Urinary bladder (tissue), 4 donors: ENCODE results near the gene CHRNE. TPM values are rescaled to one million over a fixed set of nuclear protein-coding genes. Genes with fewer than 3 reads are reported as not detected.
A peak's percentile ranks its signal among the peaks of the same experiment; 100 is the strongest.
"Not testable (repeated sequence)": the region's sequence is repeated elsewhere in the genome, so short reads cannot be mapped to it uniquely, and the experiment has no call there.

Source experiments
- DNase-seq: peaks from one replicate; pipeline ENCODE4 v3.0.0-alpha.2; 2015; ENCODE audit errors: extremely low spot score
- H3K27ac ChIP-seq: one replicate; pipeline ENCODE4 v1.5.1; 2013; ENCODE audit warnings: low read depth, mild to moderate bottlenecking, moderate library complexity
- H3K36me3 ChIP-seq: one replicate; pipeline ENCODE4 v1.6.1; 2013; ENCODE audit warnings: mild to moderate bottlenecking, moderate library complexity; ENCODE audit not compliant: insufficient read depth
- H3K4me1 ChIP-seq: one replicate; pipeline ENCODE4 v1.6.1; 2013; ENCODE audit warnings: mild to moderate bottlenecking, moderate library complexity; ENCODE audit not compliant: insufficient read depth
- H3K4me3 ChIP-seq: one replicate; pipeline ENCODE4 v1.5.1; 2013; ENCODE audit warnings: low read depth, low read length
- WGBS: extraction: QIAGEN DNeasy Blood & Tissue Kit; methylation state at CpG from one replicate; pipeline ENCODE4 v1.1.7; 2013; 5-methylcytosine and 5-hydroxymethylcytosine counted together
- polyA plus RNA-seq: library from polyadenylated mRNA; stranded (reverse); fragments of 200-250 nt; gene quantifications from one replicate; pipeline ENCODE4 v1.2.3, GENCODE V29; 2013
- total RNA-seq: library from RNA; depleted of rRNA; stranded (reverse); fragments of >200 nt; gene quantifications from one replicate; pipeline ENCODE4 v1.2.3, GENCODE V29; 2014
- donor health status: healthy with polysubstance abuse.
- donor health status: healthy.

CHRNE gene
- total and polyA plus RNA-seq, 2 donors: 0.79 TPM

DNA sequence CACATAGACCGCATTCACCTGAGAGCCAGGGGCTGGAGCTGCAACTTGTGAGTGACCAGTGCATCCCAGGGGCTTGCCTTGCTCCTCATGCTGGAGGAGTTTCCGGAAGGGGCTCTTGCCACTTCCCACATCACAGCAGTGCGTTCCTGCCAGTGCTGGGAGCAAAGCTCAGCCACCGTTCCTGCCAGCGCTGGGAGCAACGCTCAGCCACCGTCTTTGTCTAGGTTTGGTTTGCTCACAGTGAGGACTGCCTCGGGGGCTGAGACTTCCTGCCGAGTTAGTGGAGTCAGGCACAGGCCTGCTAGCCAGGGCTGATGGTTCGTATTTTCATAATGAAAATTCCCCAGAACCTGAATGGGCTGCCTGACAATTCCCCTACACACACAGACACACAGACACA is 5.4 kb upstream of the CHRNE start:
- no peak for DNase-seq
- no peaks in the 10 kb centered on the region for H3K36me3 ChIP-seq
- 43% methylated on average over 10 of the region's 10 CpGs for WGBS
- H3K4me3 ChIP-seq: no peak overlapping the region
- H3K27ac ChIP-seq: no peak overlapping the region
- no peaks in the 10 kb centered on the region for H3K4me1 ChIP-seq

- DNase-seq: not testable (repeated sequence)
Observed at GRCh38 chr17:4906642-4907041, 3.7 kb upstream of the CHRNE start.

DNA sequence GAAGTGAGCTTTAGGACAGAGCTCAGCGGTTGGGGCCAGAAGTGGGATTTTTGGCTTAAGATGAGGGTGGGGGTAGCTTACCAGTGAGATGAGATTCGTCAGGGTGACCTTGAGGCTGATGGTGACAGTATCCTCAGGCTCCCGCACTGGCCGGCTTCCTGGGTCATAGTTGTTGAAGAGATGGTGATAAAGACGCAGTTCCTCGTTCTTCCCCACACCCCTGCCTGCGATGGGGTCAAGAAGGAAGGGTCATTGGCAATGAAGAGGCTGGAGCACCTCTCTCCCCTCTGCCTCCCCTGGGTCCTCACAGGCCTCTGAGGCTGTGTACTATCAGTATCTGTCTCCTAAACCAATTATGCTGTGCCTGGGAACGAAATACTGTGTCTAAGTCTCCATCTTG is 358 bp downstream of the CHRNE start:
- H3K36me3 ChIP-seq: no peaks in the 10 kb centered on the region
- no peak overlapping the region for H3K4me3 ChIP-seq
- no peak for DNase-seq
- H3K27ac ChIP-seq: no peak overlapping the region
- WGBS: 68% methylated on average over 8 of the region's 8 CpGs
- no peaks in the 10 kb centered on the region for H3K4me1 ChIP-seq

More at GRCh38 chr17:4906642-4907041, 3.7 kb upstream of the CHRNE start:
- not testable (repeated sequence) for H3K4me1 ChIP-seq, H3K4me3 ChIP-seq, H3K36me3 ChIP-seq, H3K27ac ChIP-seq

GRCh38 chr17:4901648-4902344 is 1.1 kb downstream of the CHRNE start:
- Histone ChIP-seq H3K36me3 (no peaks in the 10 kb centered on the region), H3K27ac (no peak overlapping the region), H3K4me1 (no peaks in the 10 kb centered on the region), H3K4me3 (no peak overlapping the region)
- WGBS: 43% methylated on average over 48 of the region's 48 CpGs
- DNase-seq: no peak

DNA sequence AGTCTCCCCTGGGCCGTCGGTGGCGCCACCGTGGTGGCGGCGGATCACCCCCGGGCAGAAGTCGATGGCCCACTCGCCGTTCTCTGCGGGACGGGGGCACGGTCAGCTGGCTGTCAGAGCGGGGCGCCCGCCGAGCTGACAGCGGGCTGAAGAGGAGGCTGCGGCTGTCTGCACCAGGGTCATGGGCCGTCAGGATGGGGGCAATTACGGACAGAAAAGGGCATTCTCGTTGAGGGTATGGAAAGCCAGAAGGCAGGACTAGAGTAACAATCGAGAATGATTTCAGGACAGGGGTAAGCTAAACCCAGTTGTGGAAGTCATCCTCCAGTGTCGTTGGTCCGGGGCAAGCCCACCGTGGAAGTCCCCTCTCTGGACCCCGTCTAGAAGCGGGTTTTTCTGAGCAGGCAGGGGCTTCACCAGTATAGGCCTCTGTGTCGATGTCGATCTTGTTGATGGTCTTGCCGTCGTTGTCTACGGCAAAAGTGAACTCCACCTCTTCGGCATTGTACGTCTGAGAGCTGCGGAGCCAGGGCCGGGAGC is 1.7 kb downstream of the CHRNE start:
- Histone ChIP-seq H3K4me1 (no peaks in the 10 kb centered on the region), H3K4me3 (no peak overlapping the region), H3K36me3 (no peaks in the 10 kb centered on the region), H3K27ac (no peak overlapping the region)
- WGBS: 53% methylated on average over 37 of the region's 37 CpGs
- DNase-seq: no peak

GRCh38 chr17:4900231-4901107 is 2.4 kb downstream of the CHRNE start:
- Histone ChIP-seq H3K27ac (no peak overlapping the region), H3K4me1 (no peaks in the 10 kb centered on the region), H3K4me3 (no peak overlapping the region), H3K36me3 (peaks cover 3% of the 10 kb centered on the region)
- DNase-seq: no peak
- WGBS: 29% methylated on average over 65 of the region's 65 CpGs

DNA sequence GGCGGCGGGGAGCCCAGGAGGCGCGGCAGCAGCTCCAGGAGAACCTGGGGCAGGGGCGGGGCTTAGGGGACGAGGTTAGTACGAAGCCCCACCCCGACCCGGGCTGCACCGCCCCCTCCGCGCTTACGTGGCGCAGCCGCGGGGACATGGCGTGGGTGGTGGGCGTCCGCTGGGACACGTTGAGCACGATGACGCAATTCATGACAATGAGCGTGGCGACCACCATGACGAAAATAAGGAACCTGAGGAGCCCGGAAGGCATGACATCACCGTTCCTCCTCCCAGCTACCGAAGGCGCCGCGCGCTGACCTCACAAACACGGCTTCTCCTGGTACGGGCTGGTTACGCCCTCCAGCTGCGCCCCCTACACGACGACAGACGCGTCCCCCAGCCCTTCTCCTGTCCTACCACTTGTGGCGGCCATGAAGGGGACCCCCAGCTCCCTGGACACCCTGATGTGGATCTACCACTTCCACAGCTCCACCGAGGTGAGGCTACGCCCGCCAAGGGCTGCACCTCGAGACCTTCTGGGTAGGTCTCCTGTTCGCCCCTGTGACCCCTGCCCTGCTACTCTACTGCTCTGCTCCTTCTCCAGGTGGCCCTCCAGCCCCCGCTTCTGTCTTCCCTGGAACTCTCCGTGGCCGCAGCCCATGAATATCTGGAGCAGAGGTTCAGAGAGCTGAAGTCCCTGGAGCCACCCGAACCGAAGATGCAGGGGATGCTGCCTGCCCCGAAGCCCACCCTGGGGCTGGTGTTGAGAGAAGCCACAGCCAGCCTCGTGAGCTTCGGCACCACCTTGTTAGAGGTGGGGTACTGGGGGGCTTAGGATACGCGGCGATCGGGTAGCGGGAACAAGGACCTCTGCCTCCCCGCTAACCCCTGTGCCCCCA is 3.3 kb downstream of the CHRNE start, which contains the start of gene C17orf107:
C17orf107 (plus strand) TSS at position 196 of the 890 bp plus-strand sequence; CDS start at position 423, 227 bp downstream.
- Histone ChIP-seq H3K4me1 (no peaks in the 10 kb centered on the region), H3K4me3 (peak within 1 kb of the TSS; percentile 20), H3K36me3 (peaks cover 3% of the 10 kb centered on the region), H3K27ac (no peak within 1 kb of the TSS)
- peak; percentile 59 for DNase-seq
- 10% methylated on average over 60 of the region's 60 CpGs for WGBS

DNA sequence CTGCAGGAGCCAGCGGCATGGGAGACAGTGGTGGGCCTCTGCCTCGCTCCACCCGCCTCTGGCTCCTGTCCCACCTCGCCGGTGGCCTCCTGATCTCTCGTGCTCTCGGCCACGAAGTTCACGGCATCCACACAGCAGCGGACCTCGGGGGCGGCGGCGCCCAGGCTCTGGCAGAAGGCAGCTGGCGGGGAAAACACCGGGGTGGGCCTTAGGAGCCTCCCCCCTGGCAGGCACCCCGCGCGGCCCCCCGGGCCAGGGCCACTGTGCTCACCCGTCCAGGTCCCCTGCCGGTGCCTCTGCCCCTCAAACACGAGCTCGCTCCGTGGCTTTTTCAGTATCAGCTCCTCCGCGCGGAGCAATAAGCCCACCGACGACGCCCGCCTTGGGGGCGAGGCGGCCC is 4.0 kb downstream of the CHRNE start:
- no peak for DNase-seq
- 17% methylated on average over 34 of the region's 34 CpGs for WGBS
- peak overlapping the region; percentile 20 for H3K4me3 ChIP-seq
- no peak overlapping the region for H3K27ac ChIP-seq
- peaks cover 3% of the 10 kb centered on the region for H3K36me3 ChIP-seq
- H3K4me1 ChIP-seq: no peaks in the 10 kb centered on the region

- H3K4me3 ChIP-seq: no peak overlapping the region
- no peaks in the 10 kb centered on the region for H3K4me1 ChIP-seq
- H3K27ac ChIP-seq: no peak overlapping the region
- H3K36me3 ChIP-seq: peaks cover 3% of the 10 kb centered on the region
- 89% methylated on average over 8 of the region's 8 CpGs for WGBS
- no peak for DNase-seq
Observed at GRCh38 chr17:4898351-4898750, 4.5 kb downstream of the CHRNE start.

DNA sequence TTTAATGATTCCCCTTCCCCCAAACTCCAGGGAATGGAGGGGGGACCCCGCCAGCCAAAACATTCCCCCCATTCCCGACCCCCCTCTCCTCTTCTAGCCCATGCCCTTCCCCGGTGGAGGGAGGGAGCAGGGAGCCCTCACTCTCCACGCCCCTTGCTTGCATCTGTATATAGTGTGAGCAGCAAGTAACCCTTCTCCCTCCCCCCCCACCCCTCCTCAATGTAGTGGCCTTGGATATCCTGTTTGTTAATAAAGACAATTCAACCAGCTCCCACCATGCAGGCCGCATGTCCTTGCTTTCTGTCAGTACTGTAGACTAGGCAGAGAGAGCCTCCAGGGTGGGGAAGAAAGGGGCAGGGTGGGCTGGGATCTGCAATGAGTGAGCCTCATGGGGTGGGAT is 5.1 kb downstream of the CHRNE start:
- H3K36me3 ChIP-seq: peaks cover 3% of the 10 kb centered on the region
- DNase-seq: no peak
- WGBS: 89% methylated on average over 5 of the region's 5 CpGs
- no peak overlapping the region for H3K4me3 ChIP-seq
- H3K4me1 ChIP-seq: no peaks in the 10 kb centered on the region
- no peak overlapping the region for H3K27ac ChIP-seq

GRCh38 chr17:4897198-4897687 is 5.7 kb downstream of the CHRNE start:
- Histone ChIP-seq H3K36me3 (peaks cover 3% of the 10 kb centered on the region), H3K27ac (no peak overlapping the region), H3K4me1 (no peaks in the 10 kb centered on the region), H3K4me3 (no peak overlapping the region)
- no peak for DNase-seq
- WGBS: 83% methylated on average over 10 of the region's 10 CpGs

- no peak for DNase-seq
- WGBS: 89% methylated on average over 27 of the region's 27 CpGs
- no peak overlapping the region for H3K27ac ChIP-seq
- H3K36me3 ChIP-seq: peaks cover 3% of the 10 kb centered on the region
- H3K4me1 ChIP-seq: no peaks in the 10 kb centered on the region
- H3K4me3 ChIP-seq: no peak overlapping the region
Observed at GRCh38 chr17:4896332-4897197, 6.3 kb downstream of the CHRNE start.
